Stomach (tissue), 4 donors: ENCODE results near the gene PSMB1.

Experiments
- CTCF ChIP-seq, 7 experiments: fragments of 450-650 bp in 4 of 7; fragments of 200-600 bp in 3 of 7; sonication (generic) in 3 of 7; IDR thresholded peaks; one replicate each; pipeline ENCODE4 v1.5.1; 2016 to 2019; ENCODE audit warnings: antibody characterized with exemption in 7 of 7, control low read depth in 2 of 7, mild to moderate bottlenecking in 1 of 7
- POLR2A ChIP-seq, 4 donors: fragments of 450-650 bp; IDR thresholded peaks; one replicate each; pipeline ENCODE4 v1.6.1; 2016; ENCODE audit warnings: antibody characterized with exemption in 4 of 4, control low read depth in 2 of 4, mild to moderate bottlenecking in 1 of 4, moderate library complexity in 1 of 4

- TF ChIP-seq CTCF (IDR thresholded peaks at IDR 0.05) = no peak
- no peak for TF ChIP-seq POLR2A (IDR thresholded peaks at IDR 0.05)
These were observed 29.6 kb downstream of the PSMB1 start for GRCh38 chr6:170523256-170524171.
